ENCODE results near the gene MPST. TPM values are rescaled to one million over a fixed set of nuclear protein-coding genes. Genes with fewer than 3 reads are reported as not detected.
A peak's percentile ranks its signal among the peaks of the same experiment; 100 is the strongest.

The MPST gene
- total and polyA plus RNA-seq, 9 donors = 5.4 to 178 (median 91.6) TPM

DNA sequence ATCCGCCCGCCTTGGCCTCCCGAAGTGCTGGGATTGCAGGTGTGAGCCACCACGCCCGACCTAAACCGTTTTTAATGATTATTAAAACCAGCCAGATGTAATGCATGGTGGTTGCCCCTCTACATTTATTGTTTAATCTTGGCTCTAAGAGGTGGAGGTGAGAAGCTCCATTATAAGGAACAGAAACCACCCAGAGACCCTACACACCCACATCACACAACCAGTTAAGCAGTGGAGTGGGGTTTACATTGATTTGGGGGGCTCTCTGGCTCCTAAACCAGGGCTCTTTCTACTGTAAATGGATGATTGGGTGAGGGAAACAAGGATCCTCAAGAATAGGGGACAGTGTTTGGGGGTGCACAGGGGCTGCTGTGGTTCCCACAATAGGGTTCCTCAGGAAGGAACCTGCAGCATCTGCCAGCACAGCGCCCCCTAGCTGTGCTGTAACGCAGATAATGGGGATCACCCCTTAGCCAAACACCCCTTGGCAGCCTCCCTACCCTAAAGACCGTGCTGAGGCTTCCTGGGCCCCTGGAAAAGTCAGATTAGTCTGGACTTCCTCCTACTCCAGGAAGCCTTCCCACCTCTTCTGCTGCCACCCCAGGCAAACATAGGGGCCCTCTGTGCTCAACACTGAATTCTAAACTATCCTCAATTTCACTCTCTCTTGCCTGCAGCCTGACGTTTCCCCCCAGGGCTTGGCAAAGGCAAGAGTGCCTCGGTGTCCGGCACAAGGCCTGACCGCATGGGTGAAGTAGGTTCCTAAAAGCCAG lies 2.4 kb downstream of the MPST start:
- H3K9me3 ChIP-seq = no peaks in the 10 kb centered on the region
- intact Hi-C loops (cut with DNase I) = loop anchor here in 1 of 4 donors (5.0 kb wide), 1 partner anchor 175 kb away; no protein-coding TSS in a partner anchor
- no peak for TF ChIP-seq POLR2A (IDR thresholded peaks at IDR 0.05)
- TF ChIP-seq CTCF (IDR thresholded peaks at IDR 0.05) = peak in 2 of 3 donors; percentile 13 to 31
- DNase-seq = peak in 2 of 5 donors; percentile 53 to 58
- 68 to 70% (median 68%) methylated on average over 13 of the region's 13 CpGs for WGBS, 3 donors
- H3K4me1 ChIP-seq (ENCODE audit: insufficient read depth) = peaks cover 22% of the 10 kb centered on the region
- H3K27me3 ChIP-seq = no peaks in the 10 kb centered on the region
- H3K27ac ChIP-seq = no peak overlapping the region
- H3K4me3 ChIP-seq = no peak overlapping the region
- no peaks in the 10 kb centered on the region for H3K36me3 ChIP-seq

- no peak for DNase-seq
- 75 to 89% (median 76%) methylated on average over 16 of the region's 16 CpGs for WGBS, 3 donors
- no peak overlapping the region for H3K4me3 ChIP-seq
- no peaks in the 10 kb centered on the region for H3K36me3 ChIP-seq
- no peaks in the 10 kb centered on the region for H3K27me3 ChIP-seq
- peaks cover 19% of the 10 kb centered on the region for H3K4me1 ChIP-seq (ENCODE audit: insufficient read depth)
- no peak overlapping the region for H3K27ac ChIP-seq
- no peak for TF ChIP-seq CTCF (IDR thresholded peaks at IDR 0.05)
- no peak for TF ChIP-seq POLR2A (IDR thresholded peaks at IDR 0.05)
- TF ChIP-seq EP300 (IDR thresholded peaks at IDR 0.05) = no peak
- intact Hi-C loops (cut with DNase I) = loop anchor here in 1 of 4 donors (5.0 kb wide), 1 partner anchor 175 kb away; no protein-coding TSS in a partner anchor
- no peaks in the 10 kb centered on the region for H3K9me3 ChIP-seq
These were observed 3.2 kb downstream of the MPST start for GRCh38 chr22:37022483-37023337.

GRCh38 chr22:37023743-37024338 lies 4.3 kb downstream of the MPST start:
- 89 to 93% (median 92%) methylated on average over 34 of the region's 34 CpGs for WGBS, 3 donors
- Histone ChIP-seq H3K36me3 (no peaks in the 10 kb centered on the region), H3K9me3 (no peaks in the 10 kb centered on the region), H3K27ac (no peak overlapping the region), H3K4me1 (ENCODE audit: insufficient read depth) (peaks cover 14% of the 10 kb centered on the region), H3K27me3 (no peaks in the 10 kb centered on the region), H3K4me3 (no peak overlapping the region)
- no peak for DNase-seq
- intact Hi-C loops (cut with DNase I) = loop anchor here in 1 of 4 donors (5.0 kb wide), 1 partner anchor 173 kb away; no protein-coding TSS in a partner anchor
- TF ChIP-seq EP300 (IDR thresholded peaks at IDR 0.05) (no peak), CTCF (IDR thresholded peaks at IDR 0.05) (no peak), POLR2A (IDR thresholded peaks at IDR 0.05) (no peak)
